K562 (cell line): Measurements from ENCODE around the gene VWF. TPM values are rescaled to one million over a fixed set of nuclear protein-coding genes. Genes with fewer than 3 reads are reported as not detected.
A peak's percentile ranks its signal among the peaks of the same experiment; 100 is the strongest.

Source experiments
- ATAC-seq: fragments of 200-7000 bp; cut with Tn5 transposase; 3 replicates; pipeline ENCODE4 v1.9.1; 2020; ENCODE audit warnings: moderate library complexity
- BruUV-seq: library from RNA; stranded (reverse); fragments of 400-500 nt; replicated peaks from 2 replicates; lab custom pipeline; 2021; lab: Mats Ljungman, UMichigan
- CTCF ChIA-PET: fragments of 300-600 bp; formaldehyde crosslinking; extraction: SDS; loops from one replicate; lab custom pipeline; 2021; ENCODE audit warnings: low intra/inter-chr PET ratio; lab: Yijun Ruan, JAX
- POLR2A ChIA-PET: fragments of 300-600, 350-650 bp; sonication (Branson Sonifier 250); formaldehyde crosslinking; extraction: SDS; loops from one replicate; lab custom pipeline; 2021; ENCODE audit warnings: antibody characterized with exemption, inconsistent platforms; lab: Yijun Ruan, JAX
- DNase-seq, 4 experiments: peaks; one replicate each; pipeline versions ENCODE4 v3.0.0 to v3.0.0-alpha.2; 2011 to 2018; ENCODE audit warnings: low spot score in 3 of 4, mixed read lengths in 3 of 4; ENCODE audit errors: extremely low read depth in 1 of 4
- FAIRE-seq: peaks from 2 replicates; lab custom pipeline; 2011; peaks lifted over from hg19 to GRCh38; lab: Jason Lieb, UNC
- H2AFZ ChIP-seq: 2 replicates; pipeline ENCODE4 v1.6.0; 2011; ENCODE audit warnings: low read depth, low read length, control low read depth, inconsistent platforms
- H3K27ac ChIP-seq: fragments of 200-600 bp; 3 replicates; pipeline ENCODE4 v1.8.0; 2011; ENCODE audit warnings: low read depth, mild to moderate bottlenecking, control low read depth, inconsistent platforms, low read length, moderate library complexity, mixed read lengths; ENCODE audit errors: extremely low read depth
- H3K27me3 ChIP-seq, 2 experiments: fragments of 300-600 bp in 1 of 2; 2 replicates in 1 of 2; 3 replicates in 1 of 2; pipeline versions ENCODE4 v1.6.0 to v1.8.0; 2011; ENCODE audit warnings: inconsistent platforms in 2 of 2, low read length in 2 of 2, mild to moderate bottlenecking in 1 of 2, mixed read lengths in 1 of 2, moderate library complexity in 1 of 2; ENCODE audit not compliant: control insufficient read depth in 2 of 2, insufficient read depth in 2 of 2
- H3K36me3 ChIP-seq: fragments of 300-600 bp; 3 replicates; pipeline ENCODE4 v1.8.0; 2011; ENCODE audit warnings: mild to moderate bottlenecking, low read length, inconsistent platforms; ENCODE audit not compliant: control insufficient read depth, insufficient read depth
- H3K4me1 ChIP-seq, 2 experiments: fragments of 200-600 bp in 1 of 2; replicated peaks in 1 of 2; 2 replicates in 1 of 2; 3 replicates in 1 of 2; pipeline versions ENCODE4 v1.5.1 to v1.8.0; 2011; ENCODE audit warnings: inconsistent platforms in 2 of 2, low read length in 2 of 2, mild to moderate bottlenecking in 1 of 2, mixed read lengths in 1 of 2, moderate library complexity in 1 of 2; ENCODE audit not compliant: control insufficient read depth in 2 of 2, insufficient read depth in 2 of 2
- H3K4me2 ChIP-seq: 2 replicates; pipeline ENCODE4 v1.6.1; 2011; ENCODE audit warnings: low read length, control low read depth, inconsistent platforms, mixed read lengths; ENCODE audit not compliant: insufficient read depth
- H3K4me3 ChIP-seq: fragments of 200-600 bp; sonication (generic), shearing (Covaris generic); 2 replicates; pipeline ENCODE4 v1.5.1; 2016; ENCODE audit warnings: control low read depth, inconsistent platforms
- H3K79me2 ChIP-seq: fragments of 200-600 bp; 3 replicates; pipeline ENCODE4 v1.8.0; 2011; ENCODE audit warnings: low read length, inconsistent platforms; ENCODE audit not compliant: control insufficient read depth, insufficient read depth
- H3K9ac ChIP-seq, 2 experiments: 2 replicates each; pipeline versions ENCODE4 v1.6.0 to v1.6.1; 2011; ENCODE audit warnings: low read depth in 2 of 2, low read length in 2 of 2, control low read depth in 1 of 2, inconsistent platforms in 1 of 2, mild to moderate bottlenecking in 1 of 2, mixed read lengths in 1 of 2; ENCODE audit not compliant: insufficient read depth in 1 of 2
- H3K9me1 ChIP-seq: one replicate; pipeline ENCODE4 v1.6.0; 2011; ENCODE audit warnings: inconsistent platforms, mild to moderate bottlenecking, low read length, moderate library complexity; ENCODE audit not compliant: control insufficient read depth, insufficient read depth
- H3K9me3 ChIP-seq: replicated peaks from 2 replicates; pipeline ENCODE4 v1.5.1; 2011; ENCODE audit warnings: low read depth, low read length, inconsistent platforms; ENCODE audit not compliant: control insufficient read depth, insufficient read depth
- H4K20me1 ChIP-seq: replicated peaks from 2 replicates; pipeline ENCODE4 v1.6.1; 2011; ENCODE audit warnings: low read length, inconsistent platforms, mixed read lengths; ENCODE audit not compliant: control insufficient read depth, insufficient read depth
- CEBPG ChIP-seq, 3 experiments: fragments of 200-800 bp in 1 of 3; sonication (Bioruptor generic) in 1 of 3; sonication (generic) in 1 of 3; formaldehyde crosslinking in 1 of 3; IDR thresholded peaks in 2 of 3; conservative IDR thresholded peaks in 1 of 3; 2 replicates each; pipeline versions ENCODE4 v1.6.1 to v1.8.0; 2016 to 2022; ENCODE audit warnings: missing compliant biosample characterization in 2 of 3, missing genetic modification characterization in 2 of 3, mild to moderate bottlenecking in 1 of 3, missing genetic modification reagents in 1 of 3
- HMG20A ChIP-seq: fragments of 450-650 bp; formaldehyde crosslinking; conservative IDR thresholded peaks from 2 replicates; pipeline ENCODE4 v1.4.0; 2020; ENCODE audit warnings: mild to moderate bottlenecking, mixed read lengths
- WGBS: fragments of 100-300 bp; shearing (Covaris generic); methylation state at CpG from one replicate; pipeline ENCODE4 v1.1.6; 2016; ENCODE audit warnings: low coverage, mixed read lengths; ENCODE audit not compliant: insufficient coverage; ENCODE audit errors: missing lambda C conversion rate; 5-methylcytosine and 5-hydroxymethylcytosine counted together
- in situ Hi-C: fragments of 300-500 bp; cut with MboI; formaldehyde crosslinking; loops from 4 replicates; pipeline ENCODE4 v1.15.0; 2018; ENCODE audit warnings: inconsistent platforms, mixed read lengths
- intact Hi-C: fragments of 100-400 bp; cut with micrococcal nuclease; formaldehyde crosslinking; loops from 2 replicates; pipeline ENCODE4 v1.14.2; 2022
- polyA plus RNA-seq, 8 experiments: library from polyadenylated mRNA; depleted of rRNA in 4 of 8; stranded (reverse) in 5 of 8; unstranded in 3 of 8; fragments of >200 nt; fragmentation: Nextera tagmentation in 2 of 8; fragmentation: Illumina TruSeq in 1 of 8; extraction: Ambion mirVana in 2 of 8; extraction: Trizol in 1 of 8; gene quantifications; 2 replicates each; pipeline versions ENCODE4 v1.2.1 to v1.2.3, GENCODE V29; 2011 to 2014; ENCODE audit warnings: inconsistent platforms in 1 of 8, missing spikeins in 1 of 8
- total RNA-seq, 7 experiments: library from RNA; depleted of rRNA in 6 of 7; stranded (reverse); fragments of >200 nt in 6 of 7; fragmentation: Illumina TruSeq in 2 of 7; extraction: Trizol in 2 of 7; gene quantifications; 2 replicates each; pipeline versions ENCODE4 v1.2.1 to v1.2.3, GENCODE V29; 2011 to 2021; ENCODE audit warnings: low replicate concordance in 1 of 7

VWF gene
- total and polyA plus RNA-seq, 9 of the 15 experiments (the other 6 are each of a cell fraction or from before 2014, with no cell fraction given): 0.53 TPM; not detected in 8

DNA sequence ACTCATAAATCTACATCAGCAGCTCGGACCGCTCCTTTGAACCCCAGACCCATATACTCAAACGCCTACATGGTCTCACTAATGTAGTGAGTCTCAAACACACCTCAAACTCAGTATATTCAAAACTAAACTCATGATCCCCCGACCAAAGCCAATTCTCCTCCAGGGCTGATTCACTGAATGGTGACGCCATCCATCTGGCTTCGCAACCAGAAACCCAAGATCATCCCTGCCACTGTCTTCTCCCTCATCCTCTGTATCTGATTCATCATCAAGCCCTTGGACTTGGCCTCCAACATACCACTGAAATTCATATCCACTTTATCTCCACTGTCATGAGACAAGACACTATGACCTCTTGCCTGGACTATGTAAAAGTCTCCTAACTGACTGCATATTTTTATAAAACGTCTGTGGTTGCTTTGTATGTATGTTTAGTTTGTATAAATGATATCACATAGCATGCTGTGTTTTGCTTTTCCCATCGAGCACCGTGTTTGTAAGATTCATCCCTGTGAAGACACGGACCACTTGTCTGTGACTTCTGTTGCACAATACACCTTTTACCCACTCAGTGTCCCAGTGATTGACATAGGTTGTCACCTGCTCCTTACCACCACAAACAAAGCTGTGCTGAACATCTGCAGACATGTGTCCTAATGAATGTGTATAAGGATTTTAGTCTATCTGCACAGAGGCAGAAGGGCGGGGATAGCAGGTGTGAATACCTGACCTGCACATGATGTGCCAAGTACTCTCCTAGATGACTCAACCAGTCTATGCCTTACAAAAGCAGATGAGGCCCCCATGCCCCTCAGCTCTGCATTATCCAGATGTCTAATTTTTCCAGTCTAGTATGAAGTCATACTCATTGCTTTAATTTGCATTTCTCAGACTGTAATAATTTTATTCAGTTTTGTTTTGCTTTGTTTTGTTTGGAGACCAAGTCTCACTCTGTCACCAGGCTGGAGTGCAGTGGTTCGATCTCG, 76.9 kb downstream of the VWF start:
- in situ Hi-C loops: no loop called here
- Histone ChIP-seq H3K27ac (no peak overlapping the region), H3K4me3 (no peak overlapping the region), H3K27me3 (peaks cover 2 to 33% of the 10 kb centered on the region in 2 experiments; a peak in 4 of 5 replicates), H3K36me3 (no peaks in the 10 kb centered on the region), H3K9ac (no peak overlapping the region), H2AFZ (no peak overlapping the region), H3K9me1 (no peaks in the 10 kb centered on the region), H3K4me1 (no peaks in the 10 kb centered on the region), H3K79me2 (no peaks in the 10 kb centered on the region), H4K20me1 (no peaks in the 10 kb centered on the region), H3K4me2 (no peak overlapping the region), H3K9me3 (no peaks in the 10 kb centered on the region)
- FAIRE-seq (no peak), ATAC-seq (no peak), DNase-seq (no peak)
- intact Hi-C loops: no loop called here
- POLR2A ChIA-PET: no interaction called here
- CTCF ChIA-PET: no interaction called here
- TF ChIP-seq CEBPG (CRISPR knock-in tag; IDR thresholded peaks at IDR 0.05) (no peak), CEBPG (tag; conservative IDR thresholded peaks at IDR 0.05 in 1 of 2, IDR thresholded peaks at IDR 0.05 in 1 of 2) (0 out of 4 replicates have a peak, but pooled peaks have one; percentile 18 to 20), HMG20A (no peak)
- no TSS peak for BruUV-seq
- WGBS: under 1% methylated on average over 13 of the region's 13 CpGs
